ENCODE data around the gene OXER1. TPM values are rescaled to one million over a fixed set of nuclear protein-coding genes. Genes with fewer than 3 reads are reported as not detected.

The OXER1 gene
- total RNA-seq, 1 experiment from 2014 or later: not detected

- DNase-seq (ENCODE audit: low read depth): peak; percentile 73
These were observed 6.6 kb upstream of the OXER1 start for GRCh38 chr2:42770288-42771131.

- DNase-seq (ENCODE audit: low read depth): no peak
These were observed 5.8 kb upstream of the OXER1 start for GRCh38 chr2:42769583-42770287.

- no peak for DNase-seq (ENCODE audit: low read depth)
These were observed 4.8 kb upstream of the OXER1 start for GRCh38 chr2:42768706-42769256.

- no peak for DNase-seq (ENCODE audit: low read depth)
These were observed 4.2 kb upstream of the OXER1 start for GRCh38 chr2:42767899-42768705.

- no peak for DNase-seq (ENCODE audit: low read depth)
These were observed 3.4 kb upstream of the OXER1 start for GRCh38 chr2:42767080-42767898.

GRCh38 chr2:42765686-42766085 is 1.8 kb upstream of the OXER1 start:
- DNase-seq (ENCODE audit: low read depth): no peak

- DNase-seq (ENCODE audit: low read depth): no peak
These were observed 966 bp upstream of the OXER1 start for GRCh38 chr2:42764901-42765300.

- DNase-seq (ENCODE audit: low read depth): no peak
These were observed 821 bp downstream of the OXER1 start for GRCh38 chr2:42762823-42763804.

GRCh38 chr2:42762155-42762554 is 1.8 kb downstream of the OXER1 start:
- DNase-seq (ENCODE audit: low read depth): no peak

GRCh38 chr2:42761554-42761953 is 2.4 kb downstream of the OXER1 start:
- DNase-seq (ENCODE audit: low read depth): no peak

- DNase-seq (ENCODE audit: low read depth): no peak
These were observed 5.2 kb downstream of the OXER1 start for GRCh38 chr2:42758751-42759150.

- DNase-seq (ENCODE audit: low read depth): no peak
These were observed 5.8 kb downstream of the OXER1 start for GRCh38 chr2:42757981-42758740.

GRCh38 chr2:42756966-42757513 is 6.9 kb downstream of the OXER1 start:
- DNase-seq (ENCODE audit: low read depth): no peak

GRCh38 chr2:42756150-42756775 is 7.7 kb downstream of the OXER1 start:
- no peak for DNase-seq (ENCODE audit: low read depth)

GRCh38 chr2:42755191-42755880 is 8.6 kb downstream of the OXER1 start:
- DNase-seq (ENCODE audit: low read depth): peak; percentile 67

- no peak for DNase-seq (ENCODE audit: low read depth)
These were observed 9.2 kb downstream of the OXER1 start for GRCh38 chr2:42754776-42755140.

- no peak for DNase-seq (ENCODE audit: low read depth)
These were observed 9.7 kb downstream of the OXER1 start for GRCh38 chr2:42754021-42754775.
